Measurements from ENCODE around the gene ITGB3.
"Not testable (repeated sequence)": the region's sequence is repeated elsewhere in the genome, so short reads cannot be mapped to it uniquely, and the experiment has no call there.

Gene ITGB3

GRCh38 chr17:47267354-47267828 is 13.8 kb downstream of the ITGB3 start:
- DNase-seq (ENCODE audit: extremely low read depth, low read depth), result peak; percentile 79
- H3K4me3 ChIP-seq (replicated peaks; ENCODE audit: low read depth, low read length), result no peak overlapping the region
- no peak for TF ChIP-seq CTCF (IDR thresholded peaks at IDR 0.05; ENCODE audit: low read depth, low read length, missing control alignments)

GRCh38 chr17:47268964-47269363 is 15.3 kb downstream of the ITGB3 start:
- not testable (repeated sequence) for DNase-seq (ENCODE audit: extremely low read depth, low read depth); H3K4me3 ChIP-seq (replicated peaks; ENCODE audit: low read depth, low read length)

- not testable (repeated sequence) for H3K4me3 ChIP-seq (replicated peaks; ENCODE audit: low read depth, low read length); DNase-seq (ENCODE audit: extremely low read depth, low read depth)
These were observed 16.1 kb downstream of the ITGB3 start for GRCh38 chr17:47269561-47270280.

- TF ChIP-seq CTCF (IDR thresholded peaks at IDR 0.05; ENCODE audit: low read depth, low read length, missing control alignments), result no peak
- H3K4me3 ChIP-seq (replicated peaks; ENCODE audit: low read depth, low read length), result no peak overlapping the region
- no peak for DNase-seq (ENCODE audit: extremely low read depth, low read depth)
These were observed 17.5 kb downstream of the ITGB3 start for GRCh38 chr17:47270946-47271705.

- DNase-seq (ENCODE audit: extremely low read depth, low read depth), result no peak
- no peak overlapping the region for H3K4me3 ChIP-seq (replicated peaks; ENCODE audit: low read depth, low read length)
- no peak for TF ChIP-seq CTCF (IDR thresholded peaks at IDR 0.05; ENCODE audit: low read depth, low read length, missing control alignments)
These were observed 18.9 kb downstream of the ITGB3 start for GRCh38 chr17:47272491-47272890.

GRCh38 chr17:47273245-47273644 is 19.6 kb downstream of the ITGB3 start:
- no peak for DNase-seq (ENCODE audit: extremely low read depth, low read depth)
- no peak for TF ChIP-seq CTCF (IDR thresholded peaks at IDR 0.05; ENCODE audit: low read depth, low read length, missing control alignments)
- no peak overlapping the region for H3K4me3 ChIP-seq (replicated peaks; ENCODE audit: low read depth, low read length)

- TF ChIP-seq CTCF (IDR thresholded peaks at IDR 0.05; ENCODE audit: low read depth, low read length, missing control alignments), result no peak
- no peak overlapping the region for H3K4me3 ChIP-seq (replicated peaks; ENCODE audit: low read depth, low read length)
- no peak for DNase-seq (ENCODE audit: extremely low read depth, low read depth)
These were observed 20.9 kb downstream of the ITGB3 start for GRCh38 chr17:47274319-47275069.

All from HFF-Myc (cell line).